GM18505 (cell line): ENCODE measurements around the gene SLC66A3.

ENCODE experiments used
- ATAC-seq: cut with Tn5 transposase; IDR thresholded peaks from one replicate; pipeline ENCODE4 v1.9.1; 2021; ENCODE audit not compliant: unreplicated experiment
- POLR2A ChIP-seq: IDR thresholded peaks from 4 replicates; pipeline ENCODE4 v1.6.1; 2011; ENCODE audit warnings: borderline replicate concordance; ENCODE audit not compliant: insufficient read depth, insufficient read length; ENCODE audit errors: extremely low read depth

The SLC66A3 gene

GRCh38 chr2:11129598-11130449, 25.4 kb upstream of the SLC66A3 start:
- TF ChIP-seq POLR2A, result no peak
- peak; percentile 73 for ATAC-seq

GRCh38 chr2:11131166-11131920, 23.9 kb upstream of the SLC66A3 start:
- no peak for ATAC-seq
- no peak for TF ChIP-seq POLR2A

- no peak for ATAC-seq
Measured at GRCh38 chr2:11132036-11132671, 23.1 kb upstream of the SLC66A3 start.

GRCh38 chr2:11133238-11133935, 21.9 kb upstream of the SLC66A3 start:
- no peak for ATAC-seq
- no peak for TF ChIP-seq POLR2A

More at GRCh38 chr2:11132036-11132671, 23.1 kb upstream of the SLC66A3 start:
- no peak for TF ChIP-seq POLR2A

- TF ChIP-seq POLR2A, result no peak
- ATAC-seq, result no peak
Measured at GRCh38 chr2:11133936-11134320, 21.3 kb upstream of the SLC66A3 start.

GRCh38 chr2:11134349-11134748, 20.9 kb upstream of the SLC66A3 start:
- no peak for TF ChIP-seq POLR2A
- ATAC-seq, result no peak

GRCh38 chr2:11140492-11140891, 14.8 kb upstream of the SLC66A3 start:
- TF ChIP-seq POLR2A, result no peak
- ATAC-seq, result no peak

- no peak for TF ChIP-seq POLR2A
- no peak for ATAC-seq
Measured at GRCh38 chr2:11141319-11141718, 13.9 kb upstream of the SLC66A3 start.

GRCh38 chr2:11142330-11142729, 12.9 kb upstream of the SLC66A3 start:
- ATAC-seq, result no peak
- TF ChIP-seq POLR2A, result no peak

GRCh38 chr2:11142987-11143386, 12.3 kb upstream of the SLC66A3 start:
- no peak for TF ChIP-seq POLR2A
- no peak for ATAC-seq

- no peak for TF ChIP-seq POLR2A
- ATAC-seq, result no peak
Measured at GRCh38 chr2:11144077-11144737, 11.1 kb upstream of the SLC66A3 start.

GRCh38 chr2:11144738-11145079, 10.6 kb upstream of the SLC66A3 start:
- ATAC-seq, result no peak
- TF ChIP-seq POLR2A, result no peak
